GM21576 (cell line): ENCODE data around the gene ZBTB46.

Source experiments
- ATAC-seq: cut with Tn5 transposase; IDR thresholded peaks from one replicate; pipeline ENCODE4 v1.9.1; 2021; ENCODE audit warnings: mild to moderate bottlenecking, moderate library complexity; ENCODE audit not compliant: unreplicated experiment

Gene ZBTB46

GRCh38 chr20:63768591-63769515 is 62.2 kb downstream of the ZBTB46 start:
- ATAC-seq = no peak

GRCh38 chr20:63767886-63768285 is 63.2 kb downstream of the ZBTB46 start:
- ATAC-seq = no peak

GRCh38 chr20:63767456-63767855 is 63.6 kb downstream of the ZBTB46 start:
- ATAC-seq = no peak

- ATAC-seq = no peak
Observed at GRCh38 chr20:63766695-63767426, 64.2 kb downstream of the ZBTB46 start.

- ATAC-seq = no peak
Observed at GRCh38 chr20:63765902-63766301, 65.2 kb downstream of the ZBTB46 start.

GRCh38 chr20:63765082-63765873 is 65.8 kb downstream of the ZBTB46 start:
- ATAC-seq = no peak

- no peak for ATAC-seq
Observed at GRCh38 chr20:63759377-63759901, 71.6 kb downstream of the ZBTB46 start.

- ATAC-seq = no peak
Observed at GRCh38 chr20:63758152-63758551, 72.9 kb downstream of the ZBTB46 start.

- ATAC-seq = no peak
Observed at GRCh38 chr20:63756648-63756991, 74.4 kb downstream of the ZBTB46 start.

GRCh38 chr20:63755933-63756647 is 75.0 kb downstream of the ZBTB46 start:
- no peak for ATAC-seq

- ATAC-seq = no peak
Observed at GRCh38 chr20:63754008-63754407, 77.1 kb downstream of the ZBTB46 start.

- no peak for ATAC-seq
Observed at GRCh38 chr20:63753381-63753780, 77.7 kb downstream of the ZBTB46 start.

- no peak for ATAC-seq
Observed at GRCh38 chr20:63752411-63753101, 78.5 kb downstream of the ZBTB46 start.

- no peak for ATAC-seq
Observed at GRCh38 chr20:63751471-63752271, 79.4 kb downstream of the ZBTB46 start.

- ATAC-seq = no peak
Observed at GRCh38 chr20:63750807-63751470, 80.1 kb downstream of the ZBTB46 start.

GRCh38 chr20:63749597-63750508 is 81.2 kb downstream of the ZBTB46 start:
- no peak for ATAC-seq

- ATAC-seq = no peak
Observed at GRCh38 chr20:63748934-63749270, 82.2 kb downstream of the ZBTB46 start.
